HG02981 (cell line): ENCODE results near the gene PIK3C2G.

ENCODE experiments used
- ATAC-seq: cut with Tn5 transposase; IDR thresholded peaks from one replicate; pipeline ENCODE4 v1.9.1; 2021; ENCODE audit warnings: mild to moderate bottlenecking, moderate library complexity; ENCODE audit not compliant: unreplicated experiment

Gene PIK3C2G

GRCh38 chr12:18552829-18553228, 291.5 kb downstream of the PIK3C2G start:
- ATAC-seq, result no peak

DNA sequence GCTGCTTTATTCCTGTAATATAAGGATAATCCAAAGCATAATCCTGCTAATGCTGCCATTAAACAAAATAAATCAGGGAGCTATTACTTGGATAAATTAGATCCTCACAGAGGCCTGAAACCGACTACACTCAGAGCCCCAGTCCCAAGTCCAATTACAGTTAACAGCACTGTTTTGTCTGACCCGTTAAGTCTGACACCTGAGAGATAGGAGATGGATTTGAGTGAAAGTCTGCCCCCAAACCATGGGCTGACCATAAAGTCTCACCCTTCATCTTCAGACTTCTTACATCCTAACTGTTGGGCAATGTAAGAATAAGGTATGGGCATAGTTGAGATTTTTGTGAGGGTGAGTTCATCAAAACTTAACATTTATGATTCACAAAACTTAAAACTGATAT, 294.8 kb downstream of the PIK3C2G start:
- no peak for ATAC-seq

DNA sequence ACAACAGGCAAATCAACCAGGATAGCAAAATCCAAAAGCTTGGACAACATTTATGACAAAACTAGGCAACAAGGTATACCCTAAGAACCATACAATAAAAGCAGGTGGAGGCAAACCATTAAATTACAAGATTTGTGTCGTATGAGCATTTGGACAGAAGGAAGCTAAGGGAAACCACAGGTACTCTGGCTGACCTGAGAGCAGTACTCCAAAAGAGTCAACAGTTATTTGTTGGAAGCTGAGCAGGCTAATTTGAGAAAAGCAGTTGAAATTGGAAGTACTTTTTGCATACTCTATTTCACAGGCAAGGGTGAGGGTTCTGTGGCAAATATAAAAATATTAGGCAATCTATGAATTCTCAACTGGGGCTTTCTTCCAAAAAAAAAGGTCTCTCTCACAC, 297.9 kb downstream of the PIK3C2G start:
- no peak for ATAC-seq

DNA sequence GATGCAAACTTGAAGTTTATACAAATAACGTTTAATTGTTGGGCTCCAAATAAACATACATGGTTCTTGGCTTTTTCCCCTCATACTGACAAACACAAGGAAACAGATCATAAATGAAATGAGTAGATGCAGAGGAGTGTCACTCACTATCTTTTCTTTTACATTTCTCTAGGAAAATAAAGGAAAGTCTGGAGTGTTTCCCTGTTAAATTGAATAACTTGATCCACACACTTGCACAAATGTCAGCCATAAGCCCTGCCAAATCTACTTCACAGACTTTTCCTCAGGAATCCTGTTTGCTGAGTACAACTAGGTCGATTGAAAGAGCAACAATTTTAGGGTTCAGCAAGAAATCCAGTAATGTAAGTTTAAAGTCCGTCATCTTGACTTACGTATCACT, 301.2 kb downstream of the PIK3C2G start:
- no peak for ATAC-seq

DNA sequence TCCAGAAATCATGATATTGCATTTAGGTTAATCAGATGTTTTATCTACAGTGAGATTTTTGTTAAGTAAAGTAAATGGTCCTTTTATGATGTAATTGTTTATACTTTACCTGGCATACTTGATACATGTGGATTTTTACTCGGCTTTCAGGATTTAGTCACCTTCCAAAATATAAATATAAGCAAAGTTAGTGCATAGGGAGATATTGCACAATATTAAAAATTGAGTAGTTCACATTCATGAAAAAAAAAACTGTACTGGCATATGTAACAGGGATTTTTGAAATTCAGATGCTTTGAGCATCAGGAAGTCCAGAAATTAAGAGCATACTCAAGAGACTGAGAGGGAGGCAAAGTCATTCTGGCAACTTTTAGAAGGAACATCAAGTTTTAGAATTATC, 303.0 kb downstream of the PIK3C2G start:
- no peak for ATAC-seq

- ATAC-seq, result no peak
Measured at GRCh38 chr12:18567787-18568186, 306.5 kb downstream of the PIK3C2G start.

DNA sequence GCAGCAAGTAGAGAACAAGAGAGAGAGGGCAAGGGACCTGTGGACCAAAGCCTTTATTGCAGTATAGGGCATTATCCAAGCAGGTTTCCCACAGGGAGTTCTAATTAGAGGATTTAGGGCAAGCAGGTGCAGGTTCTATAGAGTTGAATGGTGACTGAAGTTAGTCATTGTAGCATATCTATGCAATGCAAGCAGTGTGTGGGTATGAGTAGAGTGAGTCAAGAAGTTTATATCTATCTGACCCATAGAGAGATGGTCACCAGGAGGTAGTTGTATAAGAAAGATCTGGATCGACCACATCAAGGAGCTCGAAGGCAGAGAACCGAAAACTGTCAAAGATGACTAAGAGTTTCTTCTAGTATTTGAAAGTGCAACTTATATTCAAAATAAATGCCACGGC, 309.2 kb downstream of the PIK3C2G start:
- no peak for ATAC-seq

DNA sequence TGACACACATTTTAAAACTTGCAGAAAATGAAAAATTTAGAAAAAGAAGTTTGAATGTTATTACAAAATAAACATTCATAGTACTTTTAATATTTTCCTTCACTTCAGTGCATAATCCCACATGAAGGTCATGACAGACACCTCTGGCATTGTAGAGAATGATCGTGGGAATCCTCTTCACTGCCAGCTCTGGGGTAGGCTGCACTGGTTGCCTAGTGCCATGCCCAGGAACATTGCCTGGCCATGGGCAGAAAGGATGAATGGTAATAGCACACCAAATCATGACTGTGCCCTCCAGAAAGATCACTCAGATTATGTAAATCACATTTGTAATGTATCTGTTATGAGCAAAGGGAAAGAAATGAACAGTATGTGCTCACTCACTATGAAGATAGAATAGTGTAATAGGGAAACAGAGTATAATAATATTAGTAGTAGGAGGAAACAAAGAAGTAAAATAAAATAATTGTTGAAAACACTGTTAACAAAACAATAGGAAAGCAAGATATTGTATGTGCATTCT, 314.8 kb downstream of the PIK3C2G start:
- ATAC-seq, result no peak

- ATAC-seq, result no peak
Measured at GRCh38 chr12:18576648-18577047, 315.3 kb downstream of the PIK3C2G start.

GRCh38 chr12:18578191-18578590, 316.9 kb downstream of the PIK3C2G start:
- no peak for ATAC-seq

GRCh38 chr12:18580291-18580690, 319.0 kb downstream of the PIK3C2G start:
- ATAC-seq, result no peak

DNA sequence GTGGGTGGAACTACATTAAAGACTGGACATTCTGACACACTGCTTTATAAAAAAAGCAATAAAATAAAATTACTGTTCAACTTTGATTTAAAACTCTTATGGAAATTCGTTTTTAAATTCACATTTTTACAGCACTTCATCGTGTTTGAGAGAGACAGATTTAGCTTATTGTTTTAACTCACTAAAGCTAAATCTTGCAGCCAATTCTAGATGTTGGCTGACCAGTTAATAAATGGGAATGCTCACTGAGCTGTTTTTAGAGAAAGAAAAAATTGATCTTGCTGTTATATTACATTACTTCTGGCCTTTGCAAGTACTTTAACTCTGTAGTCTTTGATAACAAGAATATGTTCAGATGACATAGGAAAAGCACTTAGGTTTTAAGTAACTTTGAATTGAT, 319.4 kb downstream of the PIK3C2G start:
- no peak for ATAC-seq

DNA sequence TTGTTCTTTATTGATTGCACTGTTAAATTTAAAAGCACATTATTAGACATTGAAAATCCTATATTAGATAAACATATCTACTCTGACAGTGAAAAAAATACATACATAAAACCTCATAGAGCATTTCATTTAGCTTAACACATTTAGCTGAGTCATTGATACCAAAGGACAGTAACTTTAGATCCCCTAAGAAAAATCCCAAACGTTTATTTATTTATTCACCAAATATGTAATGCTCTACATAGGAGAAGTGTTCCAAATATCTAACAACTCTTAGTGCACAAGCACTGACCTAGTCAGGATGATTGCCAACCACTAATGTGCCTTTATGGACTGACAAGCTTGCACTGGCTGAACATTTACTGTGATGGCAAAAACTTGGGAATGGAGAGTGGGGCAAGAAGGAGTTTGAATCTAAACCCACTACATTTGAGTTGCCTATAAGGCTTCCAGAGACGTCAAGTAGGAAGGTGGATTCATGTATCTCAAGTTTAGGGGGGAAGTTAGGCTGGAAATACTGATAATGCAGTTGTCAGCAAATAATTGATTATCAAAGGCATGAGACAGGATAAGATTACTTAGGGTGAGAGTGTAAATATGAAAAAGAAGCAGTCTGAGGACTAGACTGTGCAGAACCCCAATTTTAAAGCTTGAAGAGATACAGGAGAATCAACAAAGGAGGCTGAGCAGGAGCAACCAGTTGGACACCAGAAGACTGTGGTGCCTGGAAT, 320.1 kb downstream of the PIK3C2G start:
- ATAC-seq, result no peak

GRCh38 chr12:18583655-18584054, 322.3 kb downstream of the PIK3C2G start:
- no peak for ATAC-seq

DNA sequence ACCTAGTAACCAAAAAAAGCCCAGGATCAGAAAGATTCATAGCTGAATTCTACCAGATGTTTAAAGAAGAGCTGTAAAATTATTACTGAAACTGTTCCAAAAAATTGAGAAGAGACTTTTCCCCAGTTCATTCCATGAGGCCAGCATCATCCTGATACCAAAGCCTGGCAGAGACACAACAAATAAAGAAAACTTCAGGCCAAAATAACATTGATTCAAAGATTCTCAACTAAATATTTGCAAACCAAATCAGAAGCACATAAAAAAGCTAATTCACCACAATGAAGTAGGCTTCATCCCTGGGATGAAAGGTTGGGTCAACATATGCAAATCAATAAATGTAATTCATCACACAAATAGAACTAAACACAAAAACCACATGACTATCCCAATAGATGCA, 325.3 kb downstream of the PIK3C2G start:
- no peak for ATAC-seq

DNA sequence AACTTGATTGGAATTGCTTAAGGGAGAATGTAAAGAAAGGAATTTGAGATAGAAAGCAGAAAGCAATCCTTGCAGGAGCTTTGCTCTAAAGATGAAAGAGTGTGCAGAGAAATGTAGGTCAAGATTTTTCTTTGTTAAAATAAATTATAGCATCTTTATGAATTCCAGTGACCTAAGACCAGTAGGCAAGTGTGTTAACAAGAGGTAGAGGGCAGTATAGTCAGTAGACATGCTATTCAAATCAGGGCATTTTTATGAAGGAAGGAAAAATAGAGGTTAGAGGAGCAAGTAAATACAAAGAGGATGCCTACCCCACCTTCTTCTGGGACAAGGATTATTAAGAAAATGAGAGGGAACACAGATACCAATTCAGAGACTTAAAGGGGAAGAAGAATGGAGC, 328.0 kb downstream of the PIK3C2G start:
- no peak for ATAC-seq

- ATAC-seq, result no peak
Measured at GRCh38 chr12:18591473-18591872, 330.2 kb downstream of the PIK3C2G start.

- no peak for ATAC-seq
Measured at GRCh38 chr12:18595412-18595811, 334.1 kb downstream of the PIK3C2G start.

DNA sequence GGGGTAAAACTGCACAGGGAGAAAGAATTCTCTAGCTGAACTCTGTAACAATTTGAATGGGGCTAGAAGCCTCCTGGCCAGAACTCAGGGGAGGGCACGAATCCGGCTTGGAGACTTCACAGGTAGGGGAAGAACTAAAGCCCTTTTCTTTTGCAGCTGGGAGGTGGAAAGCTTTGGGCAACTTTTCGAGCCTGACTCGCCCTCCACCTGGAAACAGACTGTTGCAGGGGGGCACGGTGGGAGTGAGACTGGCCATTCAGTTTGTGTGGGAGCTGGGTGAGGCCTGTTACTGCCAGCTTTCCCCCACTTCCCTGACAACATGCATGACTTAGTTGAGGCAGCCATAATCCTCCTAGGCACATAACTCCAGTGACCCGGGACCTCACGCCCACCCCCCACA, 340.6 kb downstream of the PIK3C2G start:
- ATAC-seq, result no peak

DNA sequence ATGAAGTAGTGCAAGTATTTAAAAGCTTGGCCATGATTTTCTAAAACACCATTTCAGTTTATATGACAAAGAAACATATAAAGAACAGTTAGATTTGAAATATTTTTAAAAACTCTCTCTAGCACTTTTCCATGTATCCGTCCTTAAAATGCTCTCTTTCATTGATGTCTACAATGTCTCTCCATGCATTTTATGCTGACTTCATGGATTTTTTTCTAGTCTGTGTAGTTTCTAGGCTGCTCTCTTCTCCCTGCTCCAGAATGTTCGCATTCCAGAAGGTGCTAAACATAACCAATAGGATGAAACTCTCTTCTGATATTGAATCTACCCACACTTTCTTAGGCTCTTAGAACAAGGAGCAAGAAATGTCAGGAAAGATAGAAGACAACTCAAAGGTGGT, 351.7 kb downstream of the PIK3C2G start:
- ATAC-seq, result no peak

GRCh38 chr12:18620986-18621385, 359.7 kb downstream of the PIK3C2G start:
- ATAC-seq, result no peak

DNA sequence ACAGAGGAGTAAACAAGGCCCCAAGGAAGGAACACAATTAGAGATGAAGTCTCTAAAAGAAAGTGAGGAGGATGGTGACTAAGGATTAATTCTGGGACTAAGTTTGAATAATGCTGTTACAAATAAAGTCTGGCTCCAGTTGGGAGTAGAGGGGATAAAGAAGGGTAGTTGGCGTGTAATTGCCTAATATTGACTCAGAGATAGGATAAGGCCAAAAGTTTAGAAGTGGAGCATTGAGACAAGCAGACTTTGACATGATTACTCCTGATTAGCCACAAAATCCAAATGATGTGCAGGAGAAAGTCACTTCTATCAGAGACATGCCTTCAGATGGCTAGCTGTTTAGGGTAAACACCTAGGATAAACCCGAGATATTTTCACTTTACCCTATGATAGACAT, 368.1 kb downstream of the PIK3C2G start:
- ATAC-seq, result no peak

- no peak for ATAC-seq
Measured at GRCh38 chr12:18629916-18630315, 368.6 kb downstream of the PIK3C2G start.
